Esophagus squamous epithelium (tissue), 5 donors: Measurements from ENCODE around the gene POGK. TPM values are rescaled to one million over a fixed set of nuclear protein-coding genes. Genes with fewer than 3 reads are reported as not detected.

Experiments
- DNase-seq: peaks from one replicate; lab custom pipeline; 2025; lab: John Stamatoyannopoulos, UW
- H3K27ac ChIP-seq, 4 donors: fragments of 200-600 bp; sonication (generic); one replicate each; pipeline ENCODE4 v1.5.1; 2016 to 2019; ENCODE audit warnings: mild to moderate bottlenecking in 1 of 4
- H3K27me3 ChIP-seq, 4 donors: fragments of 200-600 bp; sonication (generic); 1 replicate in 3 of 4; 2 replicates in 1 of 4; pipeline versions ENCODE4 v1.5.1 to v1.6.0; 2017 to 2021; ENCODE audit warnings: antibody characterized with exemption in 1 of 4
- H3K36me3 ChIP-seq, 3 donors: fragments of 200-600 bp; sonication (generic); one replicate each; pipeline ENCODE4 v1.5.1; 2016 to 2019
- H3K4me1 ChIP-seq, 3 donors: fragments of 200-600 bp; sonication (generic); one replicate each; pipeline ENCODE4 v1.5.1; 2017 to 2019
- H3K4me3 ChIP-seq, 4 donors: fragments of 200-600 bp; sonication (generic); 1 replicate in 3 of 4; 2 replicates in 1 of 4; pipeline ENCODE4 v1.5.1; 2016 to 2019; ENCODE audit warnings: mild to moderate bottlenecking in 2 of 4, moderate library complexity in 1 of 4
- H3K9me3 ChIP-seq, 3 donors: fragments of 200-600 bp; sonication (generic); one replicate each; pipeline ENCODE4 v1.5.1; 2016 to 2019
- POLR2A ChIP-seq, 4 donors: fragments of 450-650 bp; IDR thresholded peaks; one replicate each; pipeline ENCODE4 v1.6.1; 2017; ENCODE audit warnings: antibody characterized with exemption in 4 of 4, mild to moderate bottlenecking in 4 of 4, moderate library complexity in 3 of 4
- WGBS, 2 donors: methylation state at CpG; one replicate each; pipeline ENCODE4 v1.1.5; 2018; 5-methylcytosine and 5-hydroxymethylcytosine counted together
- intact Hi-C: fragments of 100-400 bp; cut with DNase I; formaldehyde crosslinking; loops from one replicate; pipeline ENCODE4 v1.15.0; 2022
- total RNA-seq, 4 donors: library from RNA; depleted of rRNA; stranded (reverse); fragments of >200 nt; gene quantifications; one replicate each; pipeline ENCODE4 v1.1.0, GENCODE V29; 2016
- TF ChIP-seq, protein P1 (sequence below), 6 experiments: fragments of 450-650 bp in 4 of 6; fragments of 200-600 bp in 2 of 6; sonication (generic) in 2 of 6; IDR thresholded peaks; one replicate each; pipeline ENCODE4 v1.5.1; 2016 to 2019; ENCODE audit warnings: antibody characterized with exemption in 6 of 6, mild to moderate bottlenecking in 4 of 6, moderate library complexity in 4 of 6
- donor health status: DM: yes; HTN: yes; CAD: no.

The POGK gene
- total RNA-seq, 4 donors from 2014 or later = 18.7 to 34.1 (median 25.3) TPM

DNA sequence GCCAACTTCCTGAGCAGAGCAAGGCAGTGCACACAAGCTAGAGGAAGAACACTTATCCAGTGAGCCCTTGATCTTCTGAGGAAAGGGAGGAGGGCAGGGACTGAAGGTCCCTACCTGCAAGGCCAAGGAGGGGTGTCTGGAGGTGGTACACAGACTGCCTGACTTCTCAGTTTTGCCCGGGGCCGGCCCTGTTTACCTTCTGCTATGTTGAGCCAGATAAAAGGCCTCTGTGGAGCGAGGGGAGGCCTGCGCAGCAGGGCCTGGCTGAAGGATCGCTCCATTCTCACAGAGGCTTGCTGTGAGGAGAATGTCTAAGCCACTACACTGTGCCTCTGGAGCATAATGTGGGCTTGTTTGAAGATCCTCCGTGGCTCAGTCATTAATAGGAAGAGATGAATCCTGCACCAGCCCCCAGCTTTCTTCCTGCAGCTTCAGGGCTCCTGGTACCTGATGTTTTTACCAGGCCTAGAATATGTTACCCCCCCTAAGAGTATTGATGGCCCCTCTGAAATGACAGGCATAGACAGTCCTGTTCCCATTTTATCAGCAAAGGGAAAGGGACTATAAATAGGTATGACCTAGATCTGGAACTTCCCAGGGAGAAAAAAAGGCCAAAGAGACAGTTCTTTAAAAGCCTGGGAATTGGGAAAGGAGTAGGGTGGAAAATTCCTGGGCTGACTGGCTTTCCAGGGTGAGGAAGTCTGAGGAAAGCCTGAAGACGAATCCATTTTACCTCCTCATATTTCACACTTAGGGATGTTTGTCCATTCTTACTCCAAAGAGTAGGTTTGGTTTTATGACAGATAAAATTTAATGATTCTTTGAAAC lies 4.7 kb downstream of the POGK start:
- Histone ChIP-seq H3K4me1 (peaks cover 11 to 61% (median 19%) of the 10 kb centered on the region in 3 donors), H3K36me3 (peaks cover 19 to 83% (median 24%) of the 10 kb centered on the region in 3 donors), H3K4me3 (no peak overlapping the region), H3K27ac (peak overlapping the region in 2 of 4 donors; percentile 0 to 15), H3K27me3 (no peaks in the 10 kb centered on the region), H3K9me3 (no peaks in the 10 kb centered on the region)
- WGBS, 2 donors = 76 to 92% methylated on average over 3 to 6 of the region's 7 CpGs
- no peak for DNase-seq
- no peak for TF ChIP-seq POLR2A (IDR thresholded peaks at IDR 0.05)
- TF ChIP-seq, protein P1, sequence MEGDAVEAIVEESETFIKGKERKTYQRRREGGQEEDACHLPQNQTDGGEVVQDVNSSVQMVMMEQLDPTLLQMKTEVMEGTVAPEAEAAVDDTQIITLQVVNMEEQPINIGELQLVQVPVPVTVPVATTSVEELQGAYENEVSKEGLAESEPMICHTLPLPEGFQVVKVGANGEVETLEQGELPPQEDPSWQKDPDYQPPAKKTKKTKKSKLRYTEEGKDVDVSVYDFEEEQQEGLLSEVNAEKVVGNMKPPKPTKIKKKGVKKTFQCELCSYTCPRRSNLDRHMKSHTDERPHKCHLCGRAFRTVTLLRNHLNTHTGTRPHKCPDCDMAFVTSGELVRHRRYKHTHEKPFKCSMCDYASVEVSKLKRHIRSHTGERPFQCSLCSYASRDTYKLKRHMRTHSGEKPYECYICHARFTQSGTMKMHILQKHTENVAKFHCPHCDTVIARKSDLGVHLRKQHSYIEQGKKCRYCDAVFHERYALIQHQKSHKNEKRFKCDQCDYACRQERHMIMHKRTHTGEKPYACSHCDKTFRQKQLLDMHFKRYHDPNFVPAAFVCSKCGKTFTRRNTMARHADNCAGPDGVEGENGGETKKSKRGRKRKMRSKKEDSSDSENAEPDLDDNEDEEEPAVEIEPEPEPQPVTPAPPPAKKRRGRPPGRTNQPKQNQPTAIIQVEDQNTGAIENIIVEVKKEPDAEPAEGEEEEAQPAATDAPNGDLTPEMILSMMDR (IDR thresholded peaks at IDR 0.05) = no peak
- intact Hi-C loops = no loop called here

DNA sequence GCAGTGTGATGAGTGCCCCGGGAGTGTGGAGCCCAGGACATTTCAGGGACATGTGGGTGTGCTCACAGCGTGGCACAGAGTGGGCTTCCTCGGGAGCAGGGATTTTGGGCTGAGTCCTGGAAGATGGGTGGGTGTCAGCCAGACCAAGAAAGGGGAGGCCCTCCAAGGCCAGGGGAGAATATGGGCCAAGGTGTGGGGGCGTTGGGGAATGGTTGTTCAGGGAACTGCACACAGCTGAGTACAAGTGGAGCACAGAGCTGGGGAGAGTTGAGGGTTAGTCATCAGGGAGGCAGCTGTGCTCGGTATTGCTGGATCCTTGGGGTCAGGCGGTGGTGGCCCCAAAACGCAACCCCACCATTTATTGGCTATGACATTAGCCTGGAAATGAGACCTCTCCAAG lies 5.5 kb downstream of the POGK start:
- Histone ChIP-seq H3K4me1 (peaks cover 11 to 60% (median 19%) of the 10 kb centered on the region in 3 donors), H3K27me3 (no peaks in the 10 kb centered on the region), H3K27ac (peak overlapping the region in 2 of 4 donors; percentile 8 to 22), H3K4me3 (no peak overlapping the region), H3K36me3 (peaks cover 27 to 91% (median 32%) of the 10 kb centered on the region in 3 donors), H3K9me3 (no peaks in the 10 kb centered on the region)
- intact Hi-C loops = no loop called here
- no peak for DNase-seq
- no peak for TF ChIP-seq POLR2A (IDR thresholded peaks at IDR 0.05)
- TF ChIP-seq, protein P1 (IDR thresholded peaks at IDR 0.05) = no peak
- WGBS, 2 donors = 64 to 73% methylated on average over 7 of the region's 7 CpGs

DNA sequence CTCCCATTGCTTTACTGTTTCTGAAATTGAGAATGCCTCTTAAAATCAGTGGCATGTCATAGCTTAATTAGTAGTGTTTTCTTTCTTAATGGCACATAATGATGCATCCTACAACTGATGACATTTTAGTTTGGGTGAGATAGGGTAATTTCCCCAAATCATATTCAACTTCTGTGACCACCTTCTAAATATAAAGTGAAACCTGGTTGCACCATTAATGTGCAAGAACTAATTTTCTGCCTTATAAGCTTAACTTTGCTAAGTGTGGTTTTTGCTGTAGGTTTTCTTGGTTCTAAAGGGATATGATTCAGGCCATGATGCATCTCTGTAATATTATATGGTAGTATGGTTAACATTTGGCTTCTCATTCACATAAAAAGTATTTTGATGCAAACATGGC lies 8.9 kb downstream of the POGK start:
- Histone ChIP-seq H3K4me3 (no peak overlapping the region), H3K36me3 (peaks cover 25 to 100% (median 49%) of the 10 kb centered on the region in 3 donors), H3K4me1 (peaks cover 0 to 26% (median 8%) of the 10 kb centered on the region in 3 donors), H3K27ac (no peak overlapping the region), H3K27me3 (no peaks in the 10 kb centered on the region), H3K9me3 (no peaks in the 10 kb centered on the region)
- DNase-seq = no peak
- no peak for TF ChIP-seq POLR2A (IDR thresholded peaks at IDR 0.05)
- TF ChIP-seq, protein P1 (IDR thresholded peaks at IDR 0.05) = no peak
- intact Hi-C loops = no loop called here

DNA sequence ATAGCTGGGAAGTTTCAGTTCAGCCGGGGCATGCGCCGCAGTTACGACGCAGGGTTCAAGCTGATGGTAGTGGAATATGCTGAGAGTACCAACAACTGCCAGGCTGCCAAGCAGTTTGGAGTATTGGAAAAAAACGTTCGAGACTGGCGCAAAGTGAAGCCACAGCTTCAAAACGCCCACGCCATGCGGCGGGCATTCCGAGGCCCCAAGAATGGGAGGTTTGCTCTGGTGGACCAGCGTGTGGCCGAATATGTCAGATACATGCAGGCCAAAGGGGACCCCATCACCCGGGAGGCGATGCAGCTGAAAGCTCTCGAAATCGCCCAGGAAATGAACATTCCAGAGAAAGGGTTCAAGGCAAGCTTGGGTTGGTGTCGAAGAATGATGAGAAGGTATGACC lies 9.9 kb downstream of the POGK start:
- Histone ChIP-seq H3K9me3 (no peaks in the 10 kb centered on the region), H3K4me1 (peaks cover 0 to 16% (median 0%) of the 10 kb centered on the region in 3 donors), H3K36me3 (peaks cover 16 to 100% (median 42%) of the 10 kb centered on the region in 3 donors), H3K27me3 (no peaks in the 10 kb centered on the region), H3K4me3 (no peak overlapping the region), H3K27ac (no peak overlapping the region)
- 94 to 98% methylated on average over 15 to 18 of the region's 20 CpGs for WGBS, 2 donors
- TF ChIP-seq, protein P1 (IDR thresholded peaks at IDR 0.05) = no peak
- TF ChIP-seq POLR2A (IDR thresholded peaks at IDR 0.05) = no peak
- intact Hi-C loops = no loop called here
- DNase-seq = no peak

DNA sequence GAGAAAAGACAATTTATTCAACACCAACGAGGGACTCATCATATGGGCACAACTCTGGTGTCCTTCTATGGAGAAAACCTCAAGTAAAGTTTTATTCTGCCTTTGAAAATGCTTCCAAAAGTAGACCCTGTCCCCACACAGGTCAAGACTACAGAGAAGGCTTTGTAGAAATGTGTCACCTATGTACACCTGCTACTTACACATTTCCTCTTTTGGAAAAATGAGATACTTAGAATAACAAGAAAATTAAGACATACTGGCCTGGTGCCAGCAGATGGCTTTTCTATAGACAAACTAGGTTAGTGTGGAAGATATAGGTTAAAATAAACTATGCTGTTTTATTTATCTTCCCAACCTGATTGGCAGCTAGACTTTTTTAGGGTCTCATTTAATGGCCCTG lies 13.6 kb downstream of the POGK start:
- Histone ChIP-seq H3K27ac (no peak overlapping the region), H3K27me3 (no peaks in the 10 kb centered on the region), H3K4me3 (no peak overlapping the region), H3K36me3 (peaks cover 11 to 100% (median 36%) of the 10 kb centered on the region in 3 donors), H3K9me3 (no peaks in the 10 kb centered on the region), H3K4me1 (no peaks in the 10 kb centered on the region)
- TF ChIP-seq POLR2A (IDR thresholded peaks at IDR 0.05) = no peak
- TF ChIP-seq, protein P1 (IDR thresholded peaks at IDR 0.05) = no peak
- intact Hi-C loops = no loop called here
- no peak for DNase-seq
- 0 to 25% methylated on average over 1 of the region's 1 CpG for WGBS, 2 donors
